Tibial artery (tissue), 4 donors: ENCODE measurements around the gene SRGAP3.

Source experiments
- DNase-seq, 2 donors: peaks; one replicate each; pipeline ENCODE4 v3.0.0-alpha.2; 2019
- H3K27ac ChIP-seq, 2 donors: fragments of 200-600 bp; sonication (generic) in 1 of 2; 1 replicate in 1 of 2; 2 replicates in 1 of 2; pipeline ENCODE4 v1.5.1; 2018 to 2019; ENCODE audit warnings: mild to moderate bottlenecking in 1 of 2
- H3K27me3 ChIP-seq, 2 donors: fragments of 200-600 bp; sonication (generic) in 1 of 2; one replicate each; pipeline versions ENCODE4 v1.5.1 to v1.6.0; 2016 to 2019
- H3K36me3 ChIP-seq, 3 donors: fragments of 200-600 bp; sonication (generic) in 2 of 3; one replicate each; pipeline ENCODE4 v1.5.1; 2016 to 2019; ENCODE audit warnings: mild to moderate bottlenecking in 2 of 3
- H3K4me1 ChIP-seq, 4 donors: fragments of 200-600 bp; sonication (generic) in 2 of 4; 1 replicate in 3 of 4; 2 replicates in 1 of 4; pipeline ENCODE4 v1.5.1; 2016 to 2019
- H3K4me3 ChIP-seq, 2 donors: fragments of 200-600 bp; sonication (generic) in 1 of 2; 1 replicate in 1 of 2; 2 replicates in 1 of 2; pipeline ENCODE4 v1.5.1; 2018 to 2019; ENCODE audit warnings: mild to moderate bottlenecking in 2 of 2
- H3K9me3 ChIP-seq, 3 donors: fragments of 200-600 bp; sonication (generic) in 1 of 3; one replicate each; pipeline ENCODE4 v1.5.1; 2016 to 2019
- intact Hi-C: fragments of 100-400 bp; cut with DNase I; formaldehyde crosslinking; loops from one replicate; pipeline ENCODE4 v1.15.0; 2023; ENCODE audit warnings: low total_unique reads
- TF ChIP-seq, protein P1 (sequence below), 2 experiments: fragments of 200-600 bp in 1 of 2; fragments of 450-650 bp in 1 of 2; IDR thresholded peaks; one replicate each; pipeline ENCODE4 v1.5.1; 2017 to 2019; ENCODE audit warnings: antibody characterized with exemption in 2 of 2, mild to moderate bottlenecking in 1 of 2, moderate library complexity in 1 of 2

The SRGAP3 gene

GRCh38 chr3:9167222-9167621 lies 82.2 kb downstream of the SRGAP3 start:
- no peaks in the 10 kb centered on the region for H3K9me3 ChIP-seq
- H3K27me3 ChIP-seq: no peaks in the 10 kb centered on the region
- no peaks in the 10 kb centered on the region for H3K36me3 ChIP-seq
- intact Hi-C loops: no loop called here
- TF ChIP-seq, protein P1, sequence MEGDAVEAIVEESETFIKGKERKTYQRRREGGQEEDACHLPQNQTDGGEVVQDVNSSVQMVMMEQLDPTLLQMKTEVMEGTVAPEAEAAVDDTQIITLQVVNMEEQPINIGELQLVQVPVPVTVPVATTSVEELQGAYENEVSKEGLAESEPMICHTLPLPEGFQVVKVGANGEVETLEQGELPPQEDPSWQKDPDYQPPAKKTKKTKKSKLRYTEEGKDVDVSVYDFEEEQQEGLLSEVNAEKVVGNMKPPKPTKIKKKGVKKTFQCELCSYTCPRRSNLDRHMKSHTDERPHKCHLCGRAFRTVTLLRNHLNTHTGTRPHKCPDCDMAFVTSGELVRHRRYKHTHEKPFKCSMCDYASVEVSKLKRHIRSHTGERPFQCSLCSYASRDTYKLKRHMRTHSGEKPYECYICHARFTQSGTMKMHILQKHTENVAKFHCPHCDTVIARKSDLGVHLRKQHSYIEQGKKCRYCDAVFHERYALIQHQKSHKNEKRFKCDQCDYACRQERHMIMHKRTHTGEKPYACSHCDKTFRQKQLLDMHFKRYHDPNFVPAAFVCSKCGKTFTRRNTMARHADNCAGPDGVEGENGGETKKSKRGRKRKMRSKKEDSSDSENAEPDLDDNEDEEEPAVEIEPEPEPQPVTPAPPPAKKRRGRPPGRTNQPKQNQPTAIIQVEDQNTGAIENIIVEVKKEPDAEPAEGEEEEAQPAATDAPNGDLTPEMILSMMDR (IDR thresholded peaks at IDR 0.05): no peak
- no peaks in the 10 kb centered on the region for H3K4me1 ChIP-seq
- no peak overlapping the region for H3K4me3 ChIP-seq
- no peak for DNase-seq
- no peak overlapping the region for H3K27ac ChIP-seq

GRCh38 chr3:9165421-9165820 lies 84.0 kb downstream of the SRGAP3 start:
- no peak overlapping the region for H3K27ac ChIP-seq
- H3K9me3 ChIP-seq: no peaks in the 10 kb centered on the region
- H3K36me3 ChIP-seq: no peaks in the 10 kb centered on the region
- no peaks in the 10 kb centered on the region for H3K4me1 ChIP-seq
- intact Hi-C loops: no loop called here
- H3K4me3 ChIP-seq: no peak overlapping the region
- no peak for DNase-seq
- H3K27me3 ChIP-seq: no peaks in the 10 kb centered on the region
- TF ChIP-seq, protein P1 (IDR thresholded peaks at IDR 0.05): no peak

DNA sequence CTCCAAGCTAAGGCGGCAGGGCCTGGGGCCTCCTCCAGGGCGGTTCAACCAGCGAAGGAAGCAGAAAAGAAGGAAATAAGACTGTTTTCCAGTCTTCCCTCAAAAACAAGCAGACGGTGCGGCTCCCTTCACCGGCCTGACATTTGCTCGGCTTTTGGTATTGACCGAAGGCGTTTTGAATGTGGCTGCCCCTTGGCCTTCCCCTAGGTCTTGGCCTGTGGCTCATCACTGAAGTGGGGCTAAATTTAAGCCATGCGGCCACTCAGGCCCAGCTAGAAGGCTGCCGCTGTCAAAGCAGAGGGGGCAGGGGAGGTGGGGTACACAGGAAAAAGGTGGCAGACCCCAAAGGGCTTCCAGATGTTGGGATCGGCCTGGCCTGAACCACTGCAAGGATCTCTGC lies 86.2 kb downstream of the SRGAP3 start:
- intact Hi-C loops: no loop called here
- H3K27ac ChIP-seq: no peak overlapping the region
- TF ChIP-seq, protein P1 (IDR thresholded peaks at IDR 0.05): no peak
- H3K4me3 ChIP-seq: no peak overlapping the region
- no peaks in the 10 kb centered on the region for H3K4me1 ChIP-seq
- no peak for DNase-seq
- H3K9me3 ChIP-seq: no peaks in the 10 kb centered on the region
- no peaks in the 10 kb centered on the region for H3K36me3 ChIP-seq
- H3K27me3 ChIP-seq: no peaks in the 10 kb centered on the region

DNA sequence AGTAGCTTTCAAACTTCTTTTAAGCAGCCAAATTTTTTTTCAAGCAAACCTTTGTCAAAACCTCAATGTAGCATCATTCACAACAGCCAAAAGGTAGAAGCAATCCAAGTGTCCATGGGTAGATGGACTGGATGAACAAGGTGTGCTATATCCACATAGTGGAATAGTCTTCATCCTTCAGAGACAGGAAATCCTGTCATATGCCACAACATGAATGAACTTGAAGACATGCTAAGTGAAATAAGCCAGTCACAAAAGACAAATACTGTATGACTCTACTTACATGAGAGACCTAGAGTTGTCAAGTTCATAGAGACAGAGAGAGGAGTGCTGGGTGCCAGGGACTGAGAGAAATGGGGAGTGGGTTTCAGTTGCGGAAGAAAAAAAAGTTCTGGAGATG lies 87.6 kb downstream of the SRGAP3 start:
- DNase-seq: no peak
- Histone ChIP-seq H3K27me3 (no peaks in the 10 kb centered on the region), H3K9me3 (no peaks in the 10 kb centered on the region), H3K4me3 (no peak overlapping the region), H3K36me3 (no peaks in the 10 kb centered on the region), H3K4me1 (no peaks in the 10 kb centered on the region), H3K27ac (no peak overlapping the region)
- TF ChIP-seq, protein P1 (IDR thresholded peaks at IDR 0.05): no peak
- intact Hi-C loops: no loop called here

GRCh38 chr3:9161298-9161697 lies 88.1 kb downstream of the SRGAP3 start:
- Histone ChIP-seq H3K4me3 (no peak overlapping the region), H3K4me1 (no peaks in the 10 kb centered on the region), H3K36me3 (no peaks in the 10 kb centered on the region), H3K27me3 (no peaks in the 10 kb centered on the region), H3K27ac (no peak overlapping the region), H3K9me3 (no peaks in the 10 kb centered on the region)
- DNase-seq: no peak
- intact Hi-C loops: no loop called here
- TF ChIP-seq, protein P1 (IDR thresholded peaks at IDR 0.05): no peak
